HepG2 (cell line): ENCODE measurements around the gene TGM1. TPM values are rescaled to one million over a fixed set of nuclear protein-coding genes. Genes with fewer than 3 reads are reported as not detected.
A peak's percentile ranks its signal among the peaks of the same experiment; 100 is the strongest.

Source experiments
- BORCS8-MEF2B ChIP-seq: sonication (generic); formaldehyde crosslinking; IDR thresholded peaks from 2 replicates; pipeline ENCODE4 v1.8.0; 2022; ENCODE audit warnings: mild to moderate bottlenecking, missing genetic modification reagents
- CBX2 ChIP-seq, 2 experiments: fragments of 200-600 bp in 1 of 2; sonication (generic); formaldehyde crosslinking in 1 of 2; IDR thresholded peaks; 2 replicates each; pipeline versions ENCODE4 v1.7.0 to v1.8.1; 2018 to 2022; ENCODE audit warnings: low read depth in 2 of 2, low read length in 1 of 2, mild to moderate bottlenecking in 1 of 2, missing genetic modification reagents in 1 of 2
- NFAT5 ChIP-seq: sonication (generic); formaldehyde crosslinking; IDR thresholded peaks from 2 replicates; pipeline ENCODE4 v1.4.0; 2020; ENCODE audit warnings: missing genetic modification reagents
- NR3C1 ChIP-seq: sonication (generic); formaldehyde crosslinking; IDR thresholded peaks from 2 replicates; pipeline ENCODE4 v1.4.0; 2020; ENCODE audit warnings: missing genetic modification reagents
- ZEB1 ChIP-seq: IDR thresholded peaks from 2 replicates; pipeline ENCODE4 v1.6.1; 2012; ENCODE audit warnings: mild to moderate bottlenecking, low read depth, inconsistent platforms; ENCODE audit not compliant: insufficient replicate concordance
- ZNF383 ChIP-seq: sonication (generic); formaldehyde crosslinking; IDR thresholded peaks from 2 replicates; pipeline ENCODE4 v1.4.0; 2020; ENCODE audit warnings: missing genetic modification reagents, mild to moderate bottlenecking, borderline replicate concordance
- ZNF510 ChIP-seq: sonication (generic); formaldehyde crosslinking; IDR thresholded peaks from 2 replicates; pipeline ENCODE4 v1.4.0; 2020; ENCODE audit warnings: low read depth, mild to moderate bottlenecking, missing genetic modification reagents
- ZNF768 ChIP-seq: sonication (generic); formaldehyde crosslinking; IDR thresholded peaks from 2 replicates; pipeline ENCODE4 v1.4.0; 2020; ENCODE audit warnings: missing genetic modification reagents
- polyA plus RNA-seq, 8 experiments: library from polyadenylated mRNA; depleted of rRNA in 3 of 8; stranded (reverse) in 7 of 8; unstranded in 1 of 8; fragments of >200 nt; fragmentation: Illumina TruSeq in 4 of 8; extraction: Trizol in 4 of 8; gene quantifications; 2 replicates each; pipeline versions ENCODE4 v1.2.1 to v1.2.3, GENCODE V29; 2011 to 2016; ENCODE audit warnings: low read depth in 4 of 8, missing spikeins in 1 of 8, mixed read lengths in 1 of 8; ENCODE audit not compliant: insufficient read depth in 1 of 8
- total RNA-seq, 5 experiments: library from RNA; depleted of rRNA; stranded (reverse); fragments of >200 nt; fragmentation: Illumina TruSeq; extraction: Trizol; gene quantifications; 2 replicates each; pipeline ENCODE4 v1.2.3, GENCODE V29; 2016; ENCODE audit warnings: low read depth in 1 of 5

TGM1 gene
- total and polyA plus RNA-seq, 2 of the 13 experiments (the other 11 are each of a cell fraction or from before 2014, with no cell fraction given): 3.2 to 10.6 TPM

- TF ChIP-seq ZNF768 (CRISPR knock-in tag) (0 out of 2 replicates have a peak, but pooled peaks have one; percentile 21), BORCS8-MEF2B (CRISPR knock-in tag) (no peak), ZNF383 (no peak), ZEB1 (no peak), NR3C1 (CRISPR knock-in tag) (no peak), CBX2 (IDR thresholded peaks at IDR 0.05; ENCODE audit: low read depth, low read length) (no peak), CBX2 (CRISPR knock-in tag; IDR thresholded peaks at IDR 0.05; ENCODE audit: low read depth) (no peak), ZNF510 (CRISPR knock-in tag) (no peak), NFAT5 (0 out of 2 replicates have a peak, but pooled peaks have one; percentile 24)
Measured at GRCh38 chr14:24304019-24304387, 41.0 kb upstream of the TGM1 start (continued).
